Loucy (cell line): ENCODE data around the gene HSD11B2.

ENCODE experiments used
- CTCF ChIP-seq: fragments of 200-600 bp; sonication (generic); conservative IDR thresholded peaks from 2 replicates; pipeline ENCODE4 v1.5.1; 2014; ENCODE audit warnings: mild to moderate bottlenecking, antibody characterized with exemption, low read length
- EZH2phosphoT487 ChIP-seq: fragments of 200-600 bp; IDR thresholded peaks from 2 replicates; pipeline ENCODE4 v1.6.1; 2018; ENCODE audit warnings: antibody characterized with exemption, mild to moderate bottlenecking, moderate library complexity, borderline replicate concordance

GRCh38 chr16:67437513-67437912 lies 6.6 kb downstream of the HSD11B2 start:
- TF ChIP-seq CTCF (no peak), EZH2phosphoT487 (no peak)
